BLaER1 treated with 17β-estradiol and CSF1 and Interleukin-3, amounts not matched to agents 10 nM and 100 nM (cell line): ENCODE measurements around the gene EYA4.

Source experiments
- H3K27ac ChIP-seq, 11 experiments: shearing (Covaris generic); formaldehyde crosslinking; 2 replicates each; pipeline ENCODE4 v1.8.1; 2022
- H3K27me3 ChIP-seq, 11 experiments: shearing (Covaris generic); formaldehyde crosslinking; 2 replicates each; pipeline ENCODE4 v1.8.1; 2022
- H3K36me3 ChIP-seq, 11 experiments: shearing (Covaris generic); formaldehyde crosslinking; 2 replicates each; pipeline ENCODE4 v1.8.1; 2022
- H3K4me1 ChIP-seq, 10 experiments: shearing (Covaris generic); formaldehyde crosslinking; 2 replicates each; pipeline ENCODE4 v1.8.1; 2022
- H3K4me2 ChIP-seq, 11 experiments: shearing (Covaris generic); formaldehyde crosslinking; 2 replicates each; pipeline ENCODE4 v1.8.1; 2022
- H3K4me3 ChIP-seq, 10 experiments: shearing (Covaris generic); formaldehyde crosslinking; 2 replicates each; pipeline ENCODE4 v1.8.1; 2022
- H3K9ac ChIP-seq, 11 experiments: shearing (Covaris generic); formaldehyde crosslinking; 2 replicates each; pipeline ENCODE4 v1.8.1; 2022
- H3K9me3 ChIP-seq, 11 experiments: shearing (Covaris generic); formaldehyde crosslinking; replicated peaks in 1 of 11; 2 replicates each; pipeline ENCODE4 v1.8.1; 2022
- H4K20me1 ChIP-seq, 11 experiments: shearing (Covaris generic); formaldehyde crosslinking; 2 replicates each; pipeline ENCODE4 v1.8.1; 2022
- Cebpa-rat ChIP-seq, 11 experiments: shearing (Covaris generic); IDR thresholded peaks; 2 replicates each; pipeline ENCODE4 v1.8.1; 2022

Gene EYA4

DNA sequence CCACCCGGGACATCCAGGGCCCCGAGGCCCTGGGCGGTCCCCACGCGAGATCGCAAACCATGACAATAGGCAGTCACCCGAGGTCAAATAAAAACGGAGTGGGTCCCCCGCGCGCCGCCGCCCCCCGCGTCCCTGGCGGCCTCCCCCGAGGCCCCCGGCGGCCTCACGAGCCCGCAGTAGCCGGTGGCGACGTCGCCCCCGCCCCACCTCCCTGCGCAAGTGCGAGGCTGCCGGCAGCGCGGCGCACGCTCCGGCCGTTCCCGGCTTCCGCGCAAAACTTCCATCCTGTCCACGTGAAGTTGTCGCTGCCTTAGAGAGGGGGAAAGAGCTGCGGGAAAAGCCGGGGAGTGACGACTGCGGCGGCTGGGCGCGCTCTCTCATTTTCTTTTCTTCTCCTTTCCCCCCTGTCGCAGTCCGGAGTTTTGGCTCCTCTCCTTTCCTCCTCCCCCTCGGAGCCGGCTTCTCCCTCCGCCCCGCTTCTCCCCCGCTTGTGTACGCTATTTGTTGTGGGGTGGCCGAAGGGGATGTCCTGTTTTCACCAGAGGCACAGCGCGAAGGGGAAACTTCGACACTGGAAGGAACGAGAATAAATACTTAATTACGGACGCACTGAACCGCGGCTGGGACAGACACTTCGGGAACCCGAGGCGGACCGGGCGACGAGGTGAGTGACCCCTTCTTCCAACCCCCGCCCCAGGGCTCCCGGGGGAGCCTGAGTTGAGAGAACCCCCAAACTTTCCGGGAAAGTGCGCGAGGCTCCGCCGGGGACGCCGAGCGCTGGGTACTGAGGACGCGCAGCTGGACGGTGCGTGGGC, at the start of gene EYA4:
EYA4 (plus strand) TSS at position 272 of the 815 bp plus-strand sequence. CDS start 33,424 bp downstream, outside the sequence.
- peaks cover 0 to 6% (median 0%) of the 10 kb centered on the region in 11 experiments; a peak in 1 of 22 replicates for H3K9me3 ChIP-seq
- H3K4me3 ChIP-seq, result peak within 1 kb of the TSS; percentile 50 to 70 (median 60)
- H4K20me1 ChIP-seq, result peaks cover 0 to 49% (median 26%) of the 10 kb centered on the region in 11 experiments; a peak in 19 of 22 replicates
- peak within 1 kb of the TSS; percentile 88 to 100 (median 95) for H3K4me2 ChIP-seq
- TF ChIP-seq Cebpa-rat (IDR thresholded peaks at IDR 0.05), result no peak
- H3K9ac ChIP-seq, result peak within 1 kb of the TSS in 8 of 11 experiments; percentile 0 to 43 (median 30); a peak in 8 of 22 replicates
- no peaks in the 10 kb centered on the region for H3K36me3 ChIP-seq
- H3K27me3 ChIP-seq, result peaks cover 75 to 98% (median 88%) of the 10 kb centered on the region in 11 experiments
- no peak within 1 kb of the TSS for H3K27ac ChIP-seq
- peaks cover 17 to 25% (median 19%) of the 10 kb centered on the region in 10 experiments for H3K4me1 ChIP-seq

DNA sequence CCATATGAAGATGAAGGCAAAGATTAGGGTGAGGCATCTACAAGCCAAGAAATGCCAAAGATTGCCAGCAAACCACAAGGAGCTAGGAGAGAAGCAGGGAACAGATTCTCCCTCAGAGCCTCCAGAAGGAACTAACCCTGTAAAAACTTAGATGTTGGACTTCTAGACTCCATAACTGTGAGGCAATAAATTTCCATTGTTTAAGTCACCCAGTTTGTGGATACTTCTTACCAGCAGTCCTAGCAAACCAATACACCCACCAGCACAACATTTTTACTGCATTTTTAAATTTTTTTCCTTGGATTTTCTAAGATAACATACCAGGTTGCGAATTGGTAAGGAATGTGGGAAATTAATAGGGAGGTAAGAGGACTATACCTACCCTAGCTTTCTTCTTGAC, 47.8 kb upstream of the EYA4 start:
- Histone ChIP-seq H3K36me3 (no peaks in the 10 kb centered on the region), H3K4me3 (no peak overlapping the region), H3K4me1 (no peaks in the 10 kb centered on the region), H3K4me2 (no peak overlapping the region), H4K20me1 (no peaks in the 10 kb centered on the region), H3K27me3 (no peaks in the 10 kb centered on the region), H3K9ac (no peak overlapping the region), H3K9me3 (peaks cover 0 to 13% (median 10%) of the 10 kb centered on the region in 11 experiments; a peak in 12 of 22 replicates), H3K27ac (no peak overlapping the region)
- TF ChIP-seq Cebpa-rat (IDR thresholded peaks at IDR 0.05), result no peak

DNA sequence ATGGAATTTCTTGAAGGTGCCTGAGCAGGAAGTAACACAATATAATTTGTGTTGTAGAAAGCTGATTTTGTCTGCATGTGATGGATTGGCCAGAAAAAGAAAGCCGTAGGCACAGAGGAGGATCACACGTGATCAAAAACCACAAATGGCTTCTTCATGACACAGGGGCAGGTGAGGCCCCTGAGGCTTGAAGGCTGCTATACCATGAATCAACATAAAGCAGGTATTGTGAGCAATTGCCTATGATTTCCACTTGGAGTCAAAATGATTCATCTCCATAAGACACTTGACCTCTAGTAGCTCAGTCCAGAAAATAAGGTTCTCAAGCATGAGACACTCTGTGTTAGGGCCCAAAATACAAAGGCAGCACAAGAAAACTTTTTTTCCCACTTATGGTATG, 42.4 kb upstream of the EYA4 start:
- H3K27me3 ChIP-seq, result no peaks in the 10 kb centered on the region
- no peaks in the 10 kb centered on the region for H3K36me3 ChIP-seq
- 0 out of 20 replicates have a peak, but pooled peaks cover 0 to 6% (median 0%) of the 10 kb centered on the region in 10 experiments for H3K4me1 ChIP-seq
- H3K4me3 ChIP-seq, result no peak overlapping the region
- no peak overlapping the region for H3K27ac ChIP-seq
- TF ChIP-seq Cebpa-rat (IDR thresholded peaks at IDR 0.05), result no peak
- peaks cover 0 to 13% (median 8%) of the 10 kb centered on the region in 11 experiments; a peak in 12 of 22 replicates for H3K9me3 ChIP-seq
- no peak overlapping the region for H3K4me2 ChIP-seq
- no peaks in the 10 kb centered on the region for H4K20me1 ChIP-seq
- no peak overlapping the region for H3K9ac ChIP-seq

- Histone ChIP-seq H3K4me3 (no peak overlapping the region), H3K9ac (no peak overlapping the region), H3K4me1 (0 out of 20 replicates have a peak, but pooled peaks cover 0 to 6% (median 0%) of the 10 kb centered on the region in 10 experiments), H4K20me1 (no peaks in the 10 kb centered on the region), H3K36me3 (no peaks in the 10 kb centered on the region), H3K4me2 (no peak overlapping the region), H3K9me3 (no peaks in the 10 kb centered on the region), H3K27ac (no peak overlapping the region), H3K27me3 (no peaks in the 10 kb centered on the region)
- TF ChIP-seq Cebpa-rat (IDR thresholded peaks at IDR 0.05), result no peak
These were observed 39.9 kb upstream of the EYA4 start for GRCh38 chr6:133201231-133201630.

DNA sequence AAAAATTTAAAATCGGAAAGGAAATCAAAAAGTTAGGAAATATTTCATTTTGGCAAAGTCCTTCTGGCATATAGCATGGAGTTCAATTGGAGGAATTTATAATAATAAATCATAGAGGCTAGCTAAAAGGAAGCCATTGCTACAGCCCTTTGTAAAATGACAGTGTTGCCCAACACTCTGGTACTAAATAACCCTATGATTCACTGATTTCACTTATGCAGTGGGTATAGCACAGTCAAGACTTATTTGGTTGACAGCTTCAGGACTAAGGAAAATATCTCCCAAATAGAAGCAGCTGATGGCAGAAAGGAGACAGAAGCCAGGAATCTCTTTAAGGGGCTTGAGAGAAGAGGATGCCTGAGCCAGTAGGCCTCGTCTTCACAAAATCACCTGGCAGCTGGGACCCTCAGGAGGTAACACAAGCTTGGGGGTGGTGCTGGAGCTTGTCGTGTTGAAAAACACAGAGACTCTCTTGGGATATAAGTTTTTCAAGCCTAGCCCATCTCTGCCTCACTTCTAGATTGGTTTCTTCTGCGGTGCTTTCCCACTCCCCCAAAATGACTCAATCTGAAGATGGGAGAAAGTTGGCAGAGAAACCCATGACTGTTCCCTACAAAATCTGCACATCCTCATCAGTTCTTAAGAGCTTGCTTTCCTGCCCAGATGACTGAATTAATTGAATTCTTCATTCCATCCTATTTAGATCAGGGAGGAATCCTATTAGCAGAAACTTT, 38.4 kb upstream of the EYA4 start:
- no peaks in the 10 kb centered on the region for H3K36me3 ChIP-seq
- H3K9ac ChIP-seq, result no peak overlapping the region
- TF ChIP-seq Cebpa-rat (IDR thresholded peaks at IDR 0.05), result no peak
- H3K27ac ChIP-seq, result no peak overlapping the region
- 0 out of 20 replicates have a peak, but pooled peaks cover 0 to 6% (median 0%) of the 10 kb centered on the region in 10 experiments for H3K4me1 ChIP-seq
- no peak overlapping the region for H3K4me3 ChIP-seq
- no peaks in the 10 kb centered on the region for H4K20me1 ChIP-seq
- no peaks in the 10 kb centered on the region for H3K27me3 ChIP-seq
- no peaks in the 10 kb centered on the region for H3K9me3 ChIP-seq
- no peak overlapping the region for H3K4me2 ChIP-seq

- H4K20me1 ChIP-seq, result no peaks in the 10 kb centered on the region
- no peak overlapping the region for H3K4me2 ChIP-seq
- H3K4me1 ChIP-seq, result 0 out of 20 replicates have a peak, but pooled peaks cover 0 to 6% (median 0%) of the 10 kb centered on the region in 10 experiments
- H3K27ac ChIP-seq, result no peak overlapping the region
- H3K4me3 ChIP-seq, result no peak overlapping the region
- no peak overlapping the region for H3K9ac ChIP-seq
- no peak for TF ChIP-seq Cebpa-rat (IDR thresholded peaks at IDR 0.05)
- H3K36me3 ChIP-seq, result no peaks in the 10 kb centered on the region
- no peaks in the 10 kb centered on the region for H3K9me3 ChIP-seq
- H3K27me3 ChIP-seq, result no peaks in the 10 kb centered on the region
These were observed 37.8 kb upstream of the EYA4 start for GRCh38 chr6:133203344-133203697.

GRCh38 chr6:133205304-133205703, 35.9 kb upstream of the EYA4 start:
- Histone ChIP-seq H4K20me1 (no peaks in the 10 kb centered on the region), H3K4me3 (no peak overlapping the region), H3K9me3 (peaks cover 10 to 13% (median 10%) of the 10 kb centered on the region in 11 experiments; a peak in 21 of 22 replicates), H3K27me3 (no peaks in the 10 kb centered on the region), H3K36me3 (no peaks in the 10 kb centered on the region), H3K9ac (no peak overlapping the region), H3K4me2 (no peak overlapping the region), H3K27ac (no peak overlapping the region), H3K4me1 (no peaks in the 10 kb centered on the region)
- TF ChIP-seq Cebpa-rat (IDR thresholded peaks at IDR 0.05), result no peak

DNA sequence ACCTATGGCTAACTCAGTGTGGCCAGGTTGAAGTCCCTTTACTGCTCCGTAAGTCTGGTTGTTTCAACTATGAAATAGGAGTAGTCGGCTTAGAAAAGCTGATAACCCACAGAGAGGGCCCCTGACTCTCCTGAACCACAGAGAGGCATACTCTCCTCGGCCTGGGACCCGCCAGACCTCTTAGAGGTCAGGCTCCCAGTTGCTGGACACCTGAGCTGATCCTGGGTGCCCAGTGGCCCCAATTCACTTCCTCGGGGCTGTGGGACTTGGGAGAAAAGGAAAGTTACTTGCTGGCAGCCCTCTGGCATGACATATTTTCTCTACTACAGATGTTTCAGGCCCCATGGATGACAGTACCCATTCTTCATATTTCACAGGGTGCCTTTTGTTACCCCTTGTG, 34.2 kb upstream of the EYA4 start:
- no peaks in the 10 kb centered on the region for H3K4me1 ChIP-seq
- H4K20me1 ChIP-seq, result no peaks in the 10 kb centered on the region
- H3K36me3 ChIP-seq, result no peaks in the 10 kb centered on the region
- no peak overlapping the region for H3K27ac ChIP-seq
- H3K4me3 ChIP-seq, result no peak overlapping the region
- no peak overlapping the region for H3K4me2 ChIP-seq
- no peak for TF ChIP-seq Cebpa-rat (IDR thresholded peaks at IDR 0.05)
- H3K9me3 ChIP-seq, result peaks cover 10 to 15% (median 10%) of the 10 kb centered on the region in 11 experiments; a peak in 21 of 22 replicates
- H3K27me3 ChIP-seq, result no peaks in the 10 kb centered on the region
- H3K9ac ChIP-seq, result no peak overlapping the region

DNA sequence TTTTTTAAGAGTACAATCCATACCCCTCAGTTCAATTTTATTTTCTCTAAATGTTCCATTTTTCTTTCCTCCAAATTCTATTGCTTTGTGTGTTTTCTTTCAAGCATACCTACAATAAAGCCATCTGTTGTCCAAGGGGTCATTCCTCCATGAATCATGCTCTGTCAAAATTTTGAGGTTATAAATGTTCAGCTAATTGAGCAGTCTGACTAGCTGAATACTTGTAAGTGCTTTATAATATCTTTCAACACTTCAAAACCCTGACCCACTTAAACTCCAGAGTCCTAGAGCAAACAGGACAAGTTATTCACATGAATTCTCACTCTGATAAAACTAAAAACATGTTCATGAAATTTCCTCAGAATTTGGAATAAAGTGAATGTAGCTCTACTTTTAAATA, 33.4 kb upstream of the EYA4 start:
- TF ChIP-seq Cebpa-rat (IDR thresholded peaks at IDR 0.05), result no peak
- H3K9ac ChIP-seq, result no peak overlapping the region
- no peak overlapping the region for H3K4me2 ChIP-seq
- H3K36me3 ChIP-seq, result no peaks in the 10 kb centered on the region
- H3K4me3 ChIP-seq, result no peak overlapping the region
- H4K20me1 ChIP-seq, result no peaks in the 10 kb centered on the region
- no peaks in the 10 kb centered on the region for H3K27me3 ChIP-seq
- no peaks in the 10 kb centered on the region for H3K4me1 ChIP-seq
- no peak overlapping the region for H3K27ac ChIP-seq
- peaks cover 10 to 15% (median 10%) of the 10 kb centered on the region in 11 experiments; a peak in 21 of 22 replicates for H3K9me3 ChIP-seq
